ENCODE results near the gene SLC23A1. TPM values are rescaled to one million over a fixed set of nuclear protein-coding genes. Genes with fewer than 3 reads are reported as not detected.
"Not testable (repeated sequence)": the region's sequence is repeated elsewhere in the genome, so short reads cannot be mapped to it uniquely, and the experiment has no call there.

Gene SLC23A1
- 0.13 TPM for polyA plus RNA-seq (2013, experiment 1 of 2; ENCODE audit: insufficient read length)
- 0.16 TPM for polyA plus RNA-seq (2013, experiment 2 of 2; ENCODE audit: insufficient read length)

DNA sequence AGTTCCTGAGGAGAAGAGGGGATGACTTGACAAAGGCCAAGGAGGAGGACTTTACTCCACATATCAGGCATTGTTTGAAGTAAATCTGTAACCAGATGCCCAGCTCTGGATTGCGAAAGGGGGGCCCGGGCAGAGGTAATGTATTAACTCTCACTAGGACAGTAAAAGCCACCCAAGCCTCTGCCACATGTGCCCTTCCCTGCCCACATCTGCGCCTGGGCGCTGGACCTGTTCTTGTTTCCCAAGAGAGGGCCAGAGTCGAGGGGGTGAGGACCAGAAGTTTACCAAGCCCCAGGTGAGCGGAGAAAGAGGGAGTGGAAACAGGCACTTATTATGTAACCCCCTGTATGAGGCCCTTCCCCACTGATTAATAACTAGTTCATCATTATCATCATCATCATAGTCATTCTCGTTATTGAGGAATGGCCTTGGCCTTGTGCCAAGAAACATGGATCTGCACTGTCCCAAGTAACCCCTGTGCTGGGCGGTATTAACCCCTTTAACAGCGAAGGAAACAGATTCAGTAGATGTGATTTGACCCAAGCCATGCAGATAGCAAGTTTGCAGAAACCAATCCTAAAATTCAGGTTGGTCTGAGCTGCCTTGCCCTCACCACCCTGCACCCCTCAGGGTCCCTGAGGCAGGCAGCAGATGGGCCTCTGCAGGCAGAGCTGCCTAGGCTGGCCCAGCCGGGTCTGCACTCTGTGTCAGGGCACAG is at the start of gene SLC23A1:
TSS of gene SLC23A1 (minus strand) at position 23 of the 718 bp plus-strand sequence. CDS start 44 bp downstream, outside the sequence.
- no peak for DNase-seq

DNA sequence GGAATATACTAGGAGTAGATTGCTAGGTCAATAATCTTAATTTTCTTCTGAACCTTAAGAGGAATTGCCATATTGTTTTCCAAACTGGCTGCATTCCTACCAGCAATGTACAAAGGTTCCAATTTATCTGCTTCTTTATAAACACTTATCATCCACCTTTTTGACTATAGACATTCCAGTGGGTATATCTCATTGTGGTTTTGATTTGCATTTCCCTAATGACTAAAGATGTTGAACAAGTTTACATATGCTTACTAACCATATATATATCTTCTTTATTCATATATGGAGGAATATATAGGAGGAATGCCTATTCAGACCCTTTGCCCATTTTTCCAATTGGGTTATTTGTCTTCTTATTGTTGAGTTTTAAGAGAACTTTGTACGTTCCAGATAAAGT is 48.6 kb upstream of the SLC23A1 start:
- no peak for DNase-seq

- DNase-seq: no peak
Observed at GRCh38 chr5:139430015-139430414, 46.9 kb upstream of the SLC23A1 start.

- DNase-seq: no peak
Observed at GRCh38 chr5:139426203-139426885, 43.2 kb upstream of the SLC23A1 start.

DNA sequence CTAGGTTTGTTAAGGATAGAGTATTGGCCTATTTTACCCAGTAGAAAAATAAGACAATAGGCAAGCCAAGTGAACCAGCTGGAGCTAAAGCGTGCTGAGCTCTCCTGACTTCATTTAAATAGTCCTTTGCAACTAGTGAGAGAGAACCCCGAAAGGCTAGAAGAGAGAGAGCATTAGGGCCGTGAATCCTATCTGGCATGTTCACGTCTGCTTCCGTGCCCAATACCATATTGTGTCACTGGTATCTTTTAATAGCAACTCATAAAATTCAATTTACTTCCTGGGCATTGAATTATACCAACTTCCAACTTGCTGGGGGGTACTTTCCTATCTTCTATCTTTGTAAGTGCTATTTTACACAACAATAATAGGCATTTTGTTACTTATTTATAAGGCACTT is 42.4 kb upstream of the SLC23A1 start:
- DNase-seq: no peak

GRCh38 chr5:139422307-139422893 is 39.3 kb upstream of the SLC23A1 start:
- DNase-seq: peak; percentile 67

DNA sequence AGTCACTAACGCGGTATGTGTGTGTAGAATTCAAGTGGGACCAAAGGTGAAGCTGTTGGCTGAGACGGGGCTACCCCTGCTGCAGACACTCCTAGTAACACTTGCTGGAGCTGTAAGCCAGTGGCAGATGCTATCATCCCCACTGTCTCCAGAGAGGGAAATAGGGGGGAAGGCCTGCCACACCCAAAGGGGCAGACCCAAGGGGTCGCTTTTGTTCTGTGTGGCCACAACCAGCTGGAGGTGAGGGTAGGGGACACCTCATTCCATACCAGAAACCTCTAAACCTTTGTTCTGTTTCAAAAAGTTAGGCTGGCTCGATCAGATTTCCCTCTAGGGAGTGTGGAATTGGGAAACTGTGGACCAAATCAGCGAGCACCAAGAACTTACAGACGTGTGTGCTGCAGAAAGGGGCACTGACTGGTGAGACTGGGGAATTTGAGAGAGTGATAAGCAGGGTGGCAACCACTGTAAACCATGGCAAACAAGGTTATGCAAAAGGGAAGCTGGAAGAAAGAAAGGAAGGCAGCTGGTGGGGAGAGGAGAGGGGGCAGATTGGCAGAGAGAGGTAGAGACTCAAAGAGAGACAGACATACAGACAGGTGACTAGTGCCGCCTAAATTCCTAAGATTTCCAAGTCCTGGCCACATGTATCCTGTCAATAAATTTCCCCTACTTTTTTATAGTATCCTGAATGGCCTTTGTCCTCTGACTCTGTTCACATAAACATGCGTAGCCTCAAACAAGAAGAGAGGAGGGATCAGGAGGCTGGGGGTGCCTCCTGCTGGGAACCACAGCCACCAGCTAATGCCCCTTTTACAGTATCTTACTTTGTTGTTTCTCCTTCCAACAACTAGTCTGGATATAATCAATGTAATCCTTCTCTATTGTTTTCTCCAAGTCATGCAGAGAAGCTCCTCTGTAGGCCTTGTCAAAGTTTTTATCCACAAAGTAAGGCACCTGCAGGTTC is 36.4 kb upstream of the SLC23A1 start:
- no peak for DNase-seq

DNA sequence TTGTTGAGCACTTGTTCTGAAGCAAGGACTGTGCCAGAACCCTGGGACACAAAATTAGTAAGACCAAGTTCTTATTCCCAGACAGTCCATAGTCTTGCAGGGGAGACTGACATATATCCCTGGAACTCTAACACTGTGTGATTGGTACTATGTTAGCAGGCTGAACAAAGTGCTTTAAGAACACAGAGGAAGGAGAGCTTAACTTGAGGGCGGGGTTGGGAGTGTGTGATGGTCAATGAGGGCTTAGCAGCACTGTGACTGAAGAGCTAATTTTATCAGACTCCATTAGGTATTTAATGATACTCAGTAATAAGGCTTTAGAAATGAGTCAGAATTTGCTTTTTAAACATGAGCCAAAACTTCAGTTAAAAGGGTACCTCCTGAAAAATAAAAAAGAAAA is 35.7 kb upstream of the SLC23A1 start:
- no peak for DNase-seq

DNA sequence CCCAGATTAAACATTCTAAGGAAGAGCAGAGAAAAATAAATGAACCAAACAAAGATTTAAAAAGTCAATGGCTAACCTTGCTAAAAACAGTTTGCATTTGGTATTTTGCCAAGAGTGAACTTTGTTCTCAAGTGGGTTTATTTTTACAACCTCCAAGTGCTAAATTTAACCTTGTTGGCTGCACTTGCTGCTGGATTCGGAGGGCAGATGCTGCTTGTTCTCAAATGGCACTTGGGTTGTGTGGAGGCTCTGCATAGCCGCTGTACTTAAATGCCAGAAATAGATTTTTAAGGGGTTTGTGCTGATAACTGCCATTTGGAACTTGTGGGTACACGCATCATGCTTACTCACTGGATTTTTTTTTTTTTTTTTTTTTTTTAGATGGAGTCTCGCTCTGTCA is 34.1 kb upstream of the SLC23A1 start:
- no peak for DNase-seq

DNA sequence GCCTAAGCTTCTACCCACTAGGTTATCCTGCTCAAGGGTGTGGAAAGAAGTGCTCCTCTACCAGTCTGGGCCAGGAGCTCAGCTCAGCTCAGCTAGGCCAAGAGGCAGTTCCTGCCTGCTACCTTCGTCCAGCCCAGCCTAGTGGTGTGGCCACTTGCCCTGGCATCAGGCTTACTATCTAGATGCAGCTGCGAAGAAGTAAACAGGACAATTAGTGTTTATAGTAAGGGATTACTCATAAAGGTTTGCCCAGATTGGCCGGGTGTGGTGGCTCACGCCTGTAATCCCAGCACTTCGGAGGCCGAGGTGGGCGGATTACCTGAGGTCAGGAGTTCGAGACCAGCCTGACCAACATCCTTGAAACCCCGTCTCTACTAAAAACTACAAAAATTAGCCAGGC is 33.6 kb upstream of the SLC23A1 start:
- no peak for DNase-seq

- DNase-seq: no peak
Observed at GRCh38 chr5:139415869-139416268, 32.8 kb upstream of the SLC23A1 start.

DNA sequence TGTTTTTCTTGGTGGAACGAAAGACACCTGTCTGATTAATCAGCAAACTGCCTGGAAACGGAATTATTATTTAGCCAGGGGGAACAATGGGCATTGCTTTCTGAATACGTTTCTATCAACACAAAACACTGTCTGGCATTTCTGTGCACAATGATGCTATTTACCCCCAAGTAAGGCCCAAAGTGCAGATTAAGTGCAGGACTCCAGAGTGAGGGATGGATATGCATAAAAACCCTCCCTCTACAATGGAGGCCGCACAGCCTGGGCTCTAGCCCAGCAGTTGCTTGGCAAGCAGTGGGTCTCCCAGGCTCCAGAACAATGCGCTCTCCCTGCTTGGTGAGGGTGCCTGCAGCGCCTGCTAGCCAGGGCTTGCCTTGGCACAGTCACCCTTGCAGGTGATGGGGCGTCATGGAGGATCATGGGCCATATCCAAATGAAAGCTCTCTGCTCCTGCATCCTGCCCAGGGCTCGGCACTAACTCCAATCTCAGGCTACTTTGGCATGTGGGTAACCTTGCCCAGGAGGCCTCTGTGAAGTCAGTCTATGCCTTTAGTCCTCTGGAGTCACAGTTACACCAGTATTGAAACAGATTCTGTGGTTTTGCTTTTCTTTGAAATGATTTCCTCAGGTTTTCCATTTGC is 32.2 kb upstream of the SLC23A1 start:
- no peak for DNase-seq

GRCh38 chr5:139414581-139415130 is 31.6 kb upstream of the SLC23A1 start:
- no peak for DNase-seq

DNA sequence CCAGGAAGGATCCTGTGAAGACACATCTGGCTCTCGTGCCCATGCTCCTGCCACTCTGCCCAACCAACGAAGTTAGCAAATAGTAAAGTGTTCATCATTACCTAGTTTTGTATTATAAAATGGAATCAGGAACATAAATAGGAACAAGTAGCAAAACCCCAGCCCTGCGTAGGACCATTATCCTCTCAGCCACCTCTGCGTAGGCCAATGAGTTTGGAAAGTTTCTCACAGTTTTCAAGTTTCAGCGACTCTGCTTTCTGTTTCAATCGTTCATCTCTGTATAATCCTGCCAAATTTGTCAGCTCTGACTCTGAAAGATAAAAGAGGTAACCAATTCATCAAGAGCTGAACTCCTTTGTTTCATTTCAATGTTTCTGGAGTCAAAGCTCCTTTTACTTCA is 30.9 kb upstream of the SLC23A1 start:
- no peak for DNase-seq

GRCh38 chr5:139413153-139413552 is 30.1 kb upstream of the SLC23A1 start:
- DNase-seq: no peak

DNA sequence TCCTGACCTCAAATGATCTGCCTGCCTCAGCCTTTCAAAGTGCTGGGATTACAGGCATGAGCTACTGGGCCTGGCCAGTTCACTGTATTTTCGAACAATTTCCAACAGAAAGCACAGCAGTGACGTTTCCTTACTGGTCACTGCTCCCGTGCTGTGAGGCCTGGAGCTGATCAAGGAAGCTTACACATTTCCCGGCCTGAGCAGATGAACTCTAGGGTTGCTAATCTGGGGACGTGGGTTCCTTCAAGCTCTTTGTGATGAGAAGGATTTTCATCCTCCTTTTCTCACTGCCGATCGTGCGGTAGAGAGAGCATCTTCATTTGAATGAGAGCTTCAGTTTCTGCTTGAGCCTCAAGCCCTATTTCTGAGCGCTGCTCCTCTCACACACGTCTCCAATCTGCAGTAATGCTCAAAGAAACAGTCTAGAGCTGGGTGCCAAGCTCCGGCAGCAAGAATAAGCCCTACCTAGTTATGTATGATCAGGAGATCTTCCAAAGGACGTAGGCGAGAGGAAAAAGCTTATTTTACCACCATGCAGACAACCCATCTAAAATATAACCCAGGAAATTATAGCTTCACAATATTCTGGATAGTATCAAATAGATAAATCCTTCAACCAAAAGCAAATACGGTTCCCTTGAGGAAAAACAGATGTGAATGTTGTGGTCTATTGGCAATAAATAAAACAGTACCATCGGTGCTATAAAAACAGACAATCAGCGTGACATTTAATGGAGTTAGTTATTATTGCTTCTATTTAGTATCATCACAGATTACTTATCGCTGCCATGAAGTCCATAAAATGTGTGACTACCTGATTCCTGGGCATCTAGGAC is 28.1 kb upstream of the SLC23A1 start:
- no peak for DNase-seq

DNA sequence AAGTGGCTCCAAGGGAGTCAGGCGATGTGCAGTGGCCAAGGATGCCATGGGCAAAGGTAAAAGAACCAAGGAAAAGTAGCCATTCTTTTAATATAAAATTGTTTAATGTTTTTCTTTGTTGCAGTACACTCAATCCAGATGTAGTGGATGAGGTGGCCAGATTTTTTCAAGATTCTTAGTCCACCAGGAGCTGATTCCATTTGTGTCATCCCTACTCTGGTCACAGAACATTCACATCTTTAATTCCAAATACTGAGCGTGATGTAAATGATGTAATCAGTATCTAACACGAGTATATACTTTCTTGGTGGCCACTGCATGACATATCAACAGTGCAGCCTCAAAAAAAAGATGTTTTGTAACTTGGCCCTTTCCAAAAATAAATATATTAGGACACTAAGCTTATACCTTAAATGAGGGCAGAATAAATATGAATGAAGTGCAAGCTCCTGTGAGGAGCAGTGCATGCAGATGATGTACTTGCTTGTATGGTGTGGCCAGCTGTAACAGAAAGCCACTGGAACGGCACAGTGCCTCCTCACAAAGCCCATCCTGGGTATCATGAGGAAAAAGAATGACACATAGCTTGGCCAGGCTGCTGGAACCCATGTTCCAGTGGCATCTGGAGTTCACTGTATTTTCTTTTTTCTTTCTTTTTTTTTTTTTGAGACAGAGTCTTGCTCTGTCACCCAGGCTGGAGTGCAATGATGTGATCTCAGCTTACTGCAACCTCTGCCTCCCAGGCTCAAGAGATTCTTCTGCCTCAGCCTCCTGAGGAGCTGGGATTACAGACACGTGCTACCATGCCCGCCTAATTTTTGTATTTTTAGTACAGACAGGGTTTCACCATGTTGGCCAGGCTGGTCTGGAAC is 27.3 kb upstream of the SLC23A1 start:
- DNase-seq: no peak

GRCh38 chr5:139409116-139409515 is 26.0 kb upstream of the SLC23A1 start:
- not testable (repeated sequence) for DNase-seq

GRCh38 chr5:139408191-139408590 is 25.1 kb upstream of the SLC23A1 start:
- no peak for DNase-seq

DNA sequence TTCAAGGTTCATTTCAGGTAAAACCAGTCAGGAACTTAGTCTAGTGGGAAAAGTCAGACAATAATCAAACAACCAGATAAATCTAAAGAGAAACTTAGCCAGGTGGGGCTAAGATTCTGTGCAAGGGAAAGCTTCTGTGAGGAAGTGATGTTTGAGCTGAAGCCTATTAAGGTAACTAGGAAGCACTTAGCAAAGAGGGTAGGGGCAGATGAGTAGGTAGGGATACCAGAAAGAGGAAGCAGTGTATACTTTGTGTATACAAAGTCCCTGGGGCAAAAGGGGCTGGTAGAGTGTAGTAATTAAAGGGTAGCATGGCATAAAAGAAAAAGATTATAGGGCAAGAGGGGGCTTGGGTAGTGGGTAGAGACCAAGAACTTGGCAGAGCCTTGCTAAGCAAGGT is 24.4 kb upstream of the SLC23A1 start:
- no peak for DNase-seq
